Activated CD4-positive, alpha-beta T cell treated with anti-CD3 and anti-CD28 coated beads, Interleukin-2, amount 10 ng/mL, durations not matched to agents 24 days and 14 days (primary cell): ENCODE data around the gene NHERF1. TPM values are rescaled to one million over a fixed set of nuclear protein-coding genes. Genes with fewer than 3 reads are reported as not detected.

Experiments used
- DNase-seq: peaks from one replicate; pipeline ENCODE4 v3.0.0; 2022
- H3K27ac Mint-ChIP-seq: one replicate; pipeline ENCODE4 v1.8.0; 2022; ENCODE audit warnings: mild to moderate bottlenecking, mixed read lengths
- H3K27me3 Mint-ChIP-seq: one replicate; pipeline ENCODE4 v1.8.0; 2022; ENCODE audit warnings: mixed read lengths
- H3K36me3 Mint-ChIP-seq: one replicate; pipeline ENCODE4 v1.8.0; 2022; ENCODE audit warnings: low read depth, mild to moderate bottlenecking, mixed read lengths
- H3K4me1 Mint-ChIP-seq: one replicate; pipeline ENCODE4 v1.8.0; 2021; ENCODE audit warnings: mixed read lengths
- H3K4me3 Mint-ChIP-seq: one replicate; pipeline ENCODE4 v1.8.0; 2022; ENCODE audit warnings: mild to moderate bottlenecking, moderate library complexity, mixed read lengths
- H3K9me3 Mint-ChIP-seq: one replicate; pipeline ENCODE4 v1.8.0; 2021; ENCODE audit warnings: mixed read lengths
- intact Hi-C: fragments of 100-400 bp; cut with micrococcal nuclease; formaldehyde crosslinking; loops from one replicate; pipeline ENCODE4 v1.15.1; 2023
- total RNA-seq: library from RNA; stranded (reverse); gene quantifications from 2 replicates; pipeline ENCODE4 v1.2.3, GENCODE V29; 2022

NHERF1 gene
- total RNA-seq, 1 donor from 2014 or later, result 134 TPM

GRCh38 chr17:74798239-74798707 is 49.8 kb downstream of the NHERF1 start:
- Mint-ChIP-seq H3K36me3 (peaks cover 25% of the 10 kb centered on the region), H3K27me3 (no peaks in the 10 kb centered on the region), H3K27ac (no peak overlapping the region), H3K4me1 (no peaks in the 10 kb centered on the region), H3K4me3 (no peak overlapping the region), H3K9me3 (no peaks in the 10 kb centered on the region)
- no peak for DNase-seq
- intact Hi-C loops, result no loop called here

GRCh38 chr17:74799097-74799496 is 50.7 kb downstream of the NHERF1 start:
- no peaks in the 10 kb centered on the region for H3K9me3 Mint-ChIP-seq
- no peak overlapping the region for H3K27ac Mint-ChIP-seq
- DNase-seq, result no peak
- H3K36me3 Mint-ChIP-seq, result peaks cover 25% of the 10 kb centered on the region
- no peak overlapping the region for H3K4me3 Mint-ChIP-seq
- intact Hi-C loops, result no loop called here
- no peaks in the 10 kb centered on the region for H3K4me1 Mint-ChIP-seq
- no peaks in the 10 kb centered on the region for H3K27me3 Mint-ChIP-seq

GRCh38 chr17:74800531-74800930 is 52.1 kb downstream of the NHERF1 start:
- no peak for DNase-seq
- Mint-ChIP-seq H3K36me3 (peaks cover 21% of the 10 kb centered on the region), H3K4me1 (no peaks in the 10 kb centered on the region), H3K27me3 (no peaks in the 10 kb centered on the region), H3K27ac (no peak overlapping the region), H3K4me3 (no peak overlapping the region), H3K9me3 (no peaks in the 10 kb centered on the region)
- intact Hi-C loops, result no loop called here

- Mint-ChIP-seq H3K4me3 (no peak overlapping the region), H3K9me3 (no peaks in the 10 kb centered on the region), H3K4me1 (no peaks in the 10 kb centered on the region), H3K27me3 (no peaks in the 10 kb centered on the region), H3K27ac (no peak overlapping the region), H3K36me3 (peaks cover 18% of the 10 kb centered on the region)
- no peak for DNase-seq
- intact Hi-C loops, result no loop called here
Measured at GRCh38 chr17:74801896-74802295, 53.5 kb downstream of the NHERF1 start.

GRCh38 chr17:74803388-74803930 is 55.0 kb downstream of the NHERF1 start:
- H3K27ac Mint-ChIP-seq, result no peak overlapping the region
- H3K4me3 Mint-ChIP-seq, result no peak overlapping the region
- no peak for DNase-seq
- intact Hi-C loops, result no loop called here
- H3K36me3 Mint-ChIP-seq, result peaks cover 14% of the 10 kb centered on the region
- H3K27me3 Mint-ChIP-seq, result no peaks in the 10 kb centered on the region
- no peaks in the 10 kb centered on the region for H3K9me3 Mint-ChIP-seq
- H3K4me1 Mint-ChIP-seq, result no peaks in the 10 kb centered on the region

GRCh38 chr17:74803971-74804370 is 55.5 kb downstream of the NHERF1 start:
- H3K27me3 Mint-ChIP-seq, result no peaks in the 10 kb centered on the region
- no peaks in the 10 kb centered on the region for H3K9me3 Mint-ChIP-seq
- H3K36me3 Mint-ChIP-seq, result peaks cover 11% of the 10 kb centered on the region
- no peaks in the 10 kb centered on the region for H3K4me1 Mint-ChIP-seq
- DNase-seq, result no peak
- no peak overlapping the region for H3K27ac Mint-ChIP-seq
- H3K4me3 Mint-ChIP-seq, result no peak overlapping the region
- intact Hi-C loops, result no loop called here

GRCh38 chr17:74804683-74805082 is 56.3 kb downstream of the NHERF1 start:
- no peaks in the 10 kb centered on the region for H3K27me3 Mint-ChIP-seq
- no peak overlapping the region for H3K27ac Mint-ChIP-seq
- intact Hi-C loops, result no loop called here
- no peak overlapping the region for H3K4me3 Mint-ChIP-seq
- H3K4me1 Mint-ChIP-seq, result no peaks in the 10 kb centered on the region
- DNase-seq, result no peak
- H3K36me3 Mint-ChIP-seq, result peaks cover 8% of the 10 kb centered on the region
- no peaks in the 10 kb centered on the region for H3K9me3 Mint-ChIP-seq

- Mint-ChIP-seq H3K4me3 (no peak overlapping the region), H3K27me3 (no peaks in the 10 kb centered on the region), H3K27ac (no peak overlapping the region), H3K9me3 (no peaks in the 10 kb centered on the region), H3K4me1 (no peaks in the 10 kb centered on the region), H3K36me3 (peaks cover 6% of the 10 kb centered on the region)
- no peak for DNase-seq
- intact Hi-C loops, result no loop called here
Measured at GRCh38 chr17:74805591-74805991, 57.2 kb downstream of the NHERF1 start.

- no peak overlapping the region for H3K27ac Mint-ChIP-seq
- H3K4me1 Mint-ChIP-seq, result no peaks in the 10 kb centered on the region
- no peak for DNase-seq
- peaks cover 6% of the 10 kb centered on the region for H3K36me3 Mint-ChIP-seq
- H3K4me3 Mint-ChIP-seq, result no peak overlapping the region
- intact Hi-C loops, result no loop called here
- H3K9me3 Mint-ChIP-seq, result no peaks in the 10 kb centered on the region
- no peaks in the 10 kb centered on the region for H3K27me3 Mint-ChIP-seq
Measured at GRCh38 chr17:74806334-74806733, 57.9 kb downstream of the NHERF1 start.

- Mint-ChIP-seq H3K4me1 (no peaks in the 10 kb centered on the region), H3K36me3 (peaks cover 7% of the 10 kb centered on the region), H3K4me3 (no peak overlapping the region), H3K27ac (no peak overlapping the region), H3K9me3 (no peaks in the 10 kb centered on the region), H3K27me3 (no peaks in the 10 kb centered on the region)
- intact Hi-C loops, result no loop called here
- DNase-seq, result no peak
Measured at GRCh38 chr17:74807441-74807840, 59.0 kb downstream of the NHERF1 start.

GRCh38 chr17:74807925-74808324 is 59.5 kb downstream of the NHERF1 start:
- no peaks in the 10 kb centered on the region for H3K9me3 Mint-ChIP-seq
- H3K27me3 Mint-ChIP-seq, result no peaks in the 10 kb centered on the region
- H3K27ac Mint-ChIP-seq, result no peak overlapping the region
- H3K36me3 Mint-ChIP-seq, result peaks cover 7% of the 10 kb centered on the region
- no peaks in the 10 kb centered on the region for H3K4me1 Mint-ChIP-seq
- H3K4me3 Mint-ChIP-seq, result no peak overlapping the region
- DNase-seq, result no peak
- intact Hi-C loops, result no loop called here

GRCh38 chr17:74808714-74809430 is 60.4 kb downstream of the NHERF1 start:
- intact Hi-C loops, result no loop called here
- Mint-ChIP-seq H3K27ac (no peak overlapping the region), H3K4me3 (no peak overlapping the region), H3K27me3 (no peaks in the 10 kb centered on the region), H3K4me1 (no peaks in the 10 kb centered on the region), H3K9me3 (no peaks in the 10 kb centered on the region), H3K36me3 (peaks cover 7% of the 10 kb centered on the region)
- DNase-seq, result no peak

GRCh38 chr17:74810699-74811485 is 62.5 kb downstream of the NHERF1 start:
- H3K27ac Mint-ChIP-seq, result no peak overlapping the region
- H3K9me3 Mint-ChIP-seq, result no peaks in the 10 kb centered on the region
- DNase-seq, result no peak
- peaks cover 7% of the 10 kb centered on the region for H3K36me3 Mint-ChIP-seq
- no peaks in the 10 kb centered on the region for H3K27me3 Mint-ChIP-seq
- peaks cover 3% of the 10 kb centered on the region for H3K4me1 Mint-ChIP-seq
- intact Hi-C loops, result no loop called here
- H3K4me3 Mint-ChIP-seq, result no peak overlapping the region
